ENCODE data around the gene NXNL1.

Gene NXNL1

GRCh38 chr19:17419621-17420474 is 40.9 kb downstream of the NXNL1 start, which contains the start of gene MVB12A:
Gene MVB12A, plus strand, starts transcription at chr19:17420047. Its CDS starts 89 bp downstream, at chr19:17420136.
- DNase-seq (ENCODE audit: low read depth, low spot score): peak; percentile 91

GRCh38 chr19:17419154-17419620 is 41.5 kb downstream of the NXNL1 start:
- DNase-seq (ENCODE audit: low read depth, low spot score): no peak

GRCh38 chr19:17418710-17419109 is 42.0 kb downstream of the NXNL1 start:
- no peak for DNase-seq (ENCODE audit: low read depth, low spot score)

GRCh38 chr19:17415121-17415520 is 45.6 kb downstream of the NXNL1 start:
- no peak for DNase-seq (ENCODE audit: low read depth, low spot score)

- DNase-seq (ENCODE audit: low read depth, low spot score): no peak
These were observed 46.6 kb downstream of the NXNL1 start for GRCh38 chr19:17414097-17414496.

GRCh38 chr19:17411801-17412200 is 48.9 kb downstream of the NXNL1 start:
- no peak for DNase-seq (ENCODE audit: low read depth, low spot score)

GRCh38 chr19:17409990-17410389 is 50.7 kb downstream of the NXNL1 start:
- DNase-seq (ENCODE audit: low read depth, low spot score): no peak

- no peak for DNase-seq (ENCODE audit: low read depth, low spot score)
These were observed 53.9 kb downstream of the NXNL1 start for GRCh38 chr19:17406887-17407196.

- DNase-seq (ENCODE audit: low read depth, low spot score): no peak
These were observed 54.5 kb downstream of the NXNL1 start for GRCh38 chr19:17406046-17406886.

Data from activated CD4-positive, CD25-positive, alpha-beta regulatory T cell treated with anti-CD3 and anti-CD28 coated beads, Interleukin-2, amount 50 U/mL, for 16 hours (primary cell).